NCI-H226 (cell line): ENCODE data around the gene EPHA1.

Experiments
- DNase-seq: peaks from one replicate; pipeline ENCODE4 v3.0.0-alpha.2; 2015

The EPHA1 gene

DNA sequence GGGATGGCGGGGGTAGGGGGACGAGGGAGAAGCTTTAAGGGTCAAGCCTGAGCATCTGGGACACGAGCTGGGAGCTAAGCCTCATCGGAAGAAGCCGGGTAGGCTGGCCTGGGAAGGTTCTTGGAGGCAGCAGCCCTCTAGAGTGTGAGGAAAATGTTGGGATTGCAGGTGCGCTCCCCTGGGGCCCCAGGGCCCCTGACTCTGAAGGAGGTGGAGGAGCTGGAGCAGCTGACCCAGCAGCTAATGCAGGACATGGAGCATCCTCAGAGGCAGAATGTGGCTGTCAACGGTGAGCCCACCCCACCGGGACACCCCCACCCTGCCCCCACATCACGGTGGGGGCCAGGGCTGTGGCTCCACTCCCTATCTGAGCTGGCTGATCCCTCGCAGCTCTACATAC, 20.6 kb downstream of the EPHA1 start:
- no peak for DNase-seq

DNA sequence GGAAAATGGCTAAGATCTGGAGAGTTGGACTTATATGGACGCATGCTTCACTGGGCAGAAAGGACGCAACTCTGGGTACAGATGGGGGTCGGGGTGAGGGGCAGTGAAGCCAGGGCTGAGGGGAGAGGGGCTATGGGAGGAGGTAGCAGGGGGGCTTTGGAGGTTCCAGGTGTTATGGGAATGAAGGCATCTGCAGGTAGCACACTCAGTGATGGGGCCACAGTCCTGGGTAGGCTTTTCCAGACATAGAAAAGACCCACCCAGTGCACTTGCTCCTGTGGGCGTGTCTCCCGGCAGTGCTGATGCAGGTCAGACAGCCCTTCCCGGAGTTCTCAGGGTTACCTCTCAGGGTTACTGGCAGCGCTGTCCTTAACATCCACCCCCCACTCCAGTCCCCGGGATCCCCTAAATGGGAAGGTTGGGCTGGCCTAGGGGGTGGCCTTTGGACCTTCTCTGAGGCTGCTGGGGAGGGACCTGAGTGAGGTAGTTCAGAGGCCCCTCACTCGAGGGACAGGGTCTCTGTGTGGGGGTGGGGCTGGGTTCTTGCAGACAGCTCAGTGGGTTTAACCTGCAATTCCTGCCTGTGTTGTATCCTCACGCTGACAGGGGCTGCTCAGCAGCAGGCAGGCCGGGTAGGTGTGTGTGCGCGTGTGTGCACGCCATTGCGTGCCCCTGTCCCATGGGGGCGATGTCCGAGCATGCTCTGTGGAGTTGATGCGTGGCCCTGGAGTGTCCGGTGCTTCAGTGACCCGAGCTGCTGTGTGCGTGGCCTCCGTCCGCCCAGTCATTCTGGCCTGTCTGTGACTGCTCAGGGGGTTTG, 21.3 kb downstream of the EPHA1 start:
- DNase-seq: no peak

DNA sequence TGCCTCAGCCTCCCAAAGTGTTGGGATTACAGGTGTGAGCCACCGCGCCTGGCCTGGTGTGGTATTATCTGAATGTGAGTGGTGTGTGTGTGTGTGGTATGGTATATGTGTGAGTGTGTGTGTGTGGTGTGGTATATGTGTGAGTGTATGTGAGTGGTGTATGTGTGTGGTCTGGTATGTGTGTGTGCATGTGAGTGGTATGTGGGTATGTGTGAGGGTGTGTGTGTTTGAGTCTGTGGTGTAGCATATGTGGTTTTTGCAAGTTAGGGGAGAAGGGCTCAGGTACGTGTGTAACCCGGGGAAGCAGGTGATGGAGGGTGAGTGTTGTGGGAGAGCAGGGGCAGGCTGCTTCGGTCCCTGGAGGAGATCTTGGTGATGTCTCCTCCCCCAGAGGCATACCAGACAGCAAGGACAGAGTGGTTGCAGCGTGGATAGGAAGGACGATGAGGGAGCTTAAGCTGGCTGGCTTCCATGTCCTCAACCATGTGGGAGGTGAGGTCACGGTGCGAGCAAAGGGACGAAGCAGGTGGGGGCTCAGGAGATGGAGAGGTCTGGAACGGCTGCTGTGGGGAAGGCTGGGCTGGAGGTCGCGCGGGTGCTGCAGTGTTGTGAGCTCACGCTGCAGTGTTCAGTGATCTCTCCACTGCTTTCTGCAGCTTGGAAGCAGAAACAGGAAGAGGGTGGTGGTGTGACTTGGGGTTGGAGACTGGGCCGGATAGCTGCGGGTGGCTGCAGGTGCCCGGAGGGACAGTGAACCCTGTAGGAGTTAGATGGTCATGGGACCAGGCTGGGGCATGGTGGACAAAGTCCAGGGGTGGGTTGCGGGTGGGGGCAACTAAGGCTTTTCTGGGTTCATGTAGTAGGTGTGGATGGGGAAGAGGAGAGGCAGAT, 22.5 kb downstream of the EPHA1 start:
- no peak for DNase-seq

DNA sequence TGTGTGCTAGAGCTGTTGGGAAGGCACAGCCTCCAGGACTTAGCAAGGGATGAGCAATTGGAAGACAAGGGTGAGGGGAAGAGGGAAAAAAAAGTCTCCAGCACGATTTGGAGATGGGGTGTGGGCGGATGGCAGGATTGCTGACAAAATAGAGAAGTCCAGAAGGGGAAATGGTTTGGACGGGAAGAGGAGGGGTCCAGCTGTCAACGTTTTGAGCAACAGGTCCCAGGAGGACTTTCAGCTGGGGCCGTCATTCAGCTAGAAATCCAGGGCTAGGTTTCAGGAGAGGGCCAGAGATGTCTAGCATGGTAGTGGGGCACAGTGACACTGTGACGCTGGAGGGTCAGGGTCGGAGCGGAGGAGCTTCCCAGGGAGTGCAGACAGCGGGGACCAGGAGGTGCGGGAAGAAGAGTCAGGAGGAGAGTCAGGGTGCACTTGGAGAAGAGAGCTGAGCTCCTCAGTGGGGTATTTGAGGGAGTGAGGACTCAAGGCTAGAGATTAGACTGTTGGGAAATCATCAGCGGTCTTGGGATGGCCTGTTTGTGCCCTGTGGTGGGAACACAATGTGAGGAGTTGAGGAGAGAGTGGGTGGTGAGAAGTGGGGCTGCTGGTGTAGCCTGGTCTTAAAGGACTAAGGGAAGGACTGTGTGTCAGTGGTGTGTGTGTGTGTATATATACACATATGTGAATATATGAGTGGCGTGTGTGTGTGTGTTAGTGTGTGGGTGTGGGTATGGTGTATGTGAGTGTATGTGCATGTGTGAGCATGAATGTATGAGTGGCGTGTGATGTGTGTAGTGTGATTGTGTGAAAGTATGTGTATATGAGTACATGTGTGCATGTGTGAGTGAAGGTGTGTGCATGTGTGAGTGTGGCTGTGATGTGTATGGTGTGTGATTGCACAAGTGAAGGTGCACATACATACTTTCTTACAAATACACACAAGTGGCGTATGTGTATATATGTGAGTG, 23.7 kb downstream of the EPHA1 start:
- no peak for DNase-seq

DNA sequence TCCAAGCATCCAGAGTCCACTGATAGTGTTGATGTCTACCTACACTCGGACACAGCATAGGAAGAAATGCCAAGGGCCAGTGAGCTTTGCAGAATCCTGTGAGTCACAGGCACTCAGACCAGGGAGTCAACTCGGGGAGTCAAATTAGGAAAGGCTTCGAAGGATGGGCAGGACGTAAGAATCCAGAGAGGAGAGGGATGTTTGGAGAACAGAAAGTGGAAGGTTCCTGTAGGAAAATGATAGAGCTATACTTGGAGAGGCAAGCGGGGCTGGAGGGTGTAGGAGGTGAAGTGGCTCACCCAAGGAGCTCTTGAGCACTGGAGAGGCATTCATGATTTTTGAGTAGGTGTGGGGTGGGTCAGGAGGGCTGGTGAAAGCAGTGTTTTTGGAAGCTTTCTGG, 24.5 kb downstream of the EPHA1 start:
- DNase-seq: no peak

DNA sequence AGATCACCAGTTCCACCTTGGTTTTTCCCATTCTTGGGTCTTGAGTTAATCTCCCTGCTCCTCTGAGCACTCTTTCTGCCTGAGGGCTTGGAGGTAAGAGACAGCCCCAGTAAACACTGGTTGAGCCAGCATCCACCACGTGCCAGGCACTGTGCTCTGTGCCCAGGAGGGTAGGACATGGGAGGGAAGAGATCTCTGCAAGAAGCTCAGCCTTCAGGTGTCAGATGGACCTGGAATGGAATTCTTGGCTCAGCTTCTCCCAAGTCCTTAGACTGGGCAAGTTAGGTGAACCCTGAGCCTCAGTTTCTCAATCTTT, 25.1 kb downstream of the EPHA1 start:
- peak; percentile 45 for DNase-seq

DNA sequence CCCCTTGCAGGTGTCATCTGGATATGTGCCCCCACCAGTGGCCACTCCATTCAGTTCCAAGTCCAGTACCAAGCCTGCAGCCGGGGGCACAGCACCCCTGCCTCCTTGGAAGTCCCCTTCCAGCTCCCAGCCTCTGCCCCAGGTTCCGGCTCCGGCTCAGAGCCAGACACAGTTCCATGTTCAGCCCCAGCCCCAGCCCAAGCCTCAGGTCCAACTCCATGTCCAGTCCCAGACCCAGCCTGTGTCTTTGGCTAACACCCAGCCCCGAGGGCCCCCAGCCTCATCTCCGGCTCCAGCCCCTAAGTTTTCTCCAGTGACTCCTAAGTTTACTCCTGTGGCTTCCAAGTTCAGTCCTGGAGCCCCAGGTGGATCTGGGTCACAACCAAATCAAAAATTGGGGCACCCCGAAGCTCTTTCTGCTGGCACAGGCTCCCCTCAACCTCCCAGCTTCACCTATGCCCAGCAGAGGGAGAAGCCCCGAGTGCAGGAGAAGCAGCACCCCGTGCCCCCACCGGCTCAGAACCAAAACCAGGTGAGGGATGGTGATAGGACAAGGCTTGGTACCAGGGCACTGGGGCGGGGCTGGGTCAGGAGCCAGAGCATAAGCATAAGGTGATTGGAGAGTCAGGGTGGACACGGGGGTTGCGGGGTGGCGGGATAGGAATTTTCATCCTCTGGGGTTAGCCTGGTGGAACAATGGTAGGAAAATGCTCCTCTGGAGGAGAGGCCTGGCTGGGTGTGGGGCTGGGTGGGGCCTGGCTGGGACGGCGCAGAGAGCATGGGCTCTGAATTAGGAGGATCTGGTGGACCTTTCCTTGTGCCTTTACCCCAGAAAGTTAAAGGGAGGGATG, 25.6 kb downstream of the EPHA1 start:
- DNase-seq: no peak

DNA sequence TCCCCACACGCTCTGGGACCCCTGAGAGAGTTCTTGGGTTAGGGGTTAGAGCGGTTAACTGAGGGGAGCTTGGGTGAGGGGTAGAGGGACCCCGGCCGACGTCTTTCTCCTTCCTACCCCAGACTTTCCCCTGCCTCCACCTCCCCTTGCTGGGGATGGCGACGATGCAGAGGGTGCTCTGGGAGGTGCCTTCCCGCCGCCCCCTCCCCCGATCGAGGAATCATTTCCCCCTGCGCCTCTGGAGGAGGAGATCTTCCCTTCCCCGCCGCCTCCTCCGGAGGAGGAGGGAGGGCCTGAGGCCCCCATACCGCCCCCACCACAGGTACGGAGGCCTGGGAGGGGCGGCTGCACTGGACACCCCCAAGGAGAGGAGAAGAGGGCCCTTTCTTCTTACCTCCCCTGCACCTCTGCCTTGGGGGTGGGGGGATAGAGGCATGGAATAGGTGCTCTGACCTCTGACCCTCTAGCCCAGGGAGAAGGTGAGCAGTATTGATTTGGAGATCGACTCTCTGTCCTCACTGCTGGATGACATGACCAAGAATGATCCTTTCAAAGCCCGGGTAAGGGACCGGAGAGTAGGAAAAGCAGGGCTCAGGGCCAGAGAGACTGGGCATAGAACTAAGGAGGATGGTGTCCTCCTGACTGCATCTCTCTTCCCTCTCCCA, 26.4 kb downstream of the EPHA1 start:
- DNase-seq: no peak

DNA sequence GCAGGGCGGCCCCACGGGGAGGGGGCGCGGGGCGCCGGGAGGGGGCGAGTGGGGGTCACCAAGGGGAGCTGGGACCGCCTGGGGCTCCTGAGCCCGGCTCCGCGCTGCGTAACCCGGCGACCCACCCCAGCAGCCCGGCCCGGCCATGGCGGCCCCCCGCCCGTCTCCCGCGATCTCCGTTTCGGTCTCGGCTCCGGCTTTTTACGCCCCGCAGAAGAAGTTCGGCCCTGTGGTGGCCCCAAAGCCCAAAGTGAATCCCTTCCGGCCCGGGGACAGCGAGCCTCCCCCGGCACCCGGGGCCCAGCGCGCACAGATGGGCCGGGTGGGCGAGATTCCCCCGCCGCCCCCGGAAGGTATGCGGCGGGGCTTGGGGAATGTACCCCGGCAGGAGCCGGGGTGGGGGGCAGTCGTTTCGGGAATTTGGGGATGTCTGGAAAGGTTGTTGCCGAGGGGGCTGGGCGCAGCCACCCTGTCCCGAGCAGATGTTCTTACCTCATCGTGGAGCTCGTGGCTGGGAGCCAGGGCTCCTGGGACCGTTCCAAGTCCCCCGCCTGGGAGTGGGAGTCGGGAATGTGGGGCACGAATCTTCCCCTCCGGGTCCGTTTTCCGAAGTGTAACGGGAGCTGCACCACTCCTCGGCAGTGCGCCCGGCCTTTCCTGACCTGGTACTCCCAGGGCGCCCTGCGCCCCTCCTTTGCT, 27.1 kb downstream of the EPHA1 start:
- peak; percentile 80 for DNase-seq

DNA sequence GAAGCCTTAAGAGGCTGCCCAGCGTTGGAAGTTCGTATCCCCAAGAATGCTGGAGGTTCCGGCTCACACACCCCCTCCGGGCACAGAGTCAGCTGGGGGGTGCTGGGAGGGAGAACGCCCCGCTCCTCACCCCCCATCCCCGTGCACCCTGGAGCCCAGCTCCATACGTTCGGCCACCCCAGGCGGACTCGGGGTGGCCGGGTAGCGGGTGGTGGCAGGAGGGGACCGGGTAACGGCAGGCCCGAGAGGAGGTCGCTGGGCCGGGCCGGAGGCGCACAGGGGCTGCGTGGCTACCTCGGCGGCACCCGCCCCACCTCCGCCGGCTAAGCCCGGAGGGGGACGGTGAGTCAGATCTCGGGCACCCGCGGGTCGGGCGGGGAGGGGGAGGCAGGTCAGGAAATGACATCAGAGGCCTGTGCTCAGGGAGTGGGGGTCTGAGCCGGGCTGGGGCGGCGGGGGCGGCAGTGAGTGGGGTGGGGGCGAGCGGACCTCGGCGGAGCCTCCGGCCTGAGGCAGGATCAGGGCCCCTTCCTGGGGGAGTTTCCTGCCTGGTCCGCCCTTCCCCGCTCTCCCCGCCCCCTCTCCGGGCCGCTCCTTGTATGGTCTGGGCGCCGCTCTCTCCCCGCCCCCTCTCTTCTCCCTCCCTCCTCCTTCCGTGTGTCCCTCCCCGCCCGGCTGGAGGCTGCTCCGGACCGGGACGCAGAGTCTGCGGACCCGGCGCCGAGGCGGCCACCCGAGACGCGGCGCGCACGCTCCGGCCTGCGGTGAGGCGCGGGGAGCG, 27.8 kb downstream of the EPHA1 start, which contains the start of gene ZYX:
TSS of gene ZYX (plus strand) at position 700 of the 781 bp plus-strand sequence. CDS start 227 bp downstream, outside the sequence.
- peak; percentile 93 for DNase-seq

DNA sequence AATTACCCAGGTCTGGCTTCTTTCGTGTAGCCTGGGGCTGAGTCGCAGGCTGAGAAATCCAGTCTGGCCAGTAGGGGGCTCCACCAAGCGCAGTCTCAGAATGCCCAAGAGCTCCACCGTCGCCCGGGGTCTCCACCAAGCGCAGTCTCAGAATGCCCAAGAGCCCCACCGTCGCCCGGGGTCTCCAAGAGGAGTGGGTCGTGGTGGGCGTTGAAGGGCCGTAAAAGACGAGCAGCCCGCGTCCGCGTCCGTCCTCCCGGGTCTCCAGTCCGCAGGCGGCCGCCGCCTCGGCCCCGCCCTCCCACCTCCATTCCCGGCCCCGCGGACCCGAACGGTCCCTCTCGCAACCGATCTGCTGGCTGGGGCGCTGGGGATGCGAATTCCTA, 28.4 kb downstream of the EPHA1 start:
- DNase-seq: peak; percentile 73

DNA sequence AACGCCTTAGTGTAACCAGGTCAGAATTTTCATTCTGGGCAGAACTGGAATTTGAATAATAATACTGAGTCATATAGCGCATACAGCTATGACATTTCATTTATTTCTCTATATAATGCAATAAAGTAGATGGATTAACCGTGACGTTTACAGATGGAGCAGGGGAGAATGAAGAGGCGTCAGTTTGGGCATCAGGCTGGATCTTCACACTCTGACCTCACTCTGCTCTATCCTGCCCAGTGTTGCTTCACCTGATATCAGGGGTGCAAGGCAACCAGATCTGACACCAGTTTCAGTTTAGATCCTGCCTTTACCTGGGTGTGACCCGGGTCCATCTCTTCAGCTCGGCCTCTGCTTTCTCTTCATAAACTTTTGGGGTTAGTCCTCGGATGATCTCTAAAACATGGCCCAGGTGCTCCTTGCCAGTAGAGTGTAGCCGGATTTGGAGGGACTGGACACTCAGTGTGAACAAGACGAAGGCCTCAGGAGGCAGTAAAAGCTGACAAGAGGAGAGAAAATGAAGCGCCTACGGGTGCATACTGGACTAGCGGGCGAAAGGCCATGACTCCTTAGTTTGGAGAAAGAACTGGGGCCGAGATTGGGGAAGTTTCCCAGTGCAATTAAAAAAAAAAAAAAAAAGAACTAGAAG, 28.9 kb downstream of the EPHA1 start:
- DNase-seq: no peak

DNA sequence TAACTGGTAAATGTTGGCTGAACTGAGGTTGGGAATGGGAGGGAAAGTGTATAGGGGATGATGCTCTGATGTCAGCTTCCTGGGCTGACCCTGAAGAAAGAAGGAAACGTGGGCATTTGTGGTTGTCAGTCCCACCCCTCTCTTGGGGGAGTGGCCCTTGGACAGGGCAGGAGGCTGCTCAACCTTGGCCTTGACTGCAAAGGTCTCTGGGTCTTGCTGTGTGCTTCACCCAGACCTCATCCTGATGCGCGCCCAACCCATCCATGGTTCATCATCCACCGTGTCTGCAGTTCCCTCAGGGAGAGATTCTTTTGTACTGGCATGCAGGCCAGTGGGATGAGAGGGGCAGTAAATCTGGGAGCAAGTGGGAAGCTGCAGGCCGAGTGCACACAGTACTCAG, 32.3 kb downstream of the EPHA1 start:
- DNase-seq: no peak

DNA sequence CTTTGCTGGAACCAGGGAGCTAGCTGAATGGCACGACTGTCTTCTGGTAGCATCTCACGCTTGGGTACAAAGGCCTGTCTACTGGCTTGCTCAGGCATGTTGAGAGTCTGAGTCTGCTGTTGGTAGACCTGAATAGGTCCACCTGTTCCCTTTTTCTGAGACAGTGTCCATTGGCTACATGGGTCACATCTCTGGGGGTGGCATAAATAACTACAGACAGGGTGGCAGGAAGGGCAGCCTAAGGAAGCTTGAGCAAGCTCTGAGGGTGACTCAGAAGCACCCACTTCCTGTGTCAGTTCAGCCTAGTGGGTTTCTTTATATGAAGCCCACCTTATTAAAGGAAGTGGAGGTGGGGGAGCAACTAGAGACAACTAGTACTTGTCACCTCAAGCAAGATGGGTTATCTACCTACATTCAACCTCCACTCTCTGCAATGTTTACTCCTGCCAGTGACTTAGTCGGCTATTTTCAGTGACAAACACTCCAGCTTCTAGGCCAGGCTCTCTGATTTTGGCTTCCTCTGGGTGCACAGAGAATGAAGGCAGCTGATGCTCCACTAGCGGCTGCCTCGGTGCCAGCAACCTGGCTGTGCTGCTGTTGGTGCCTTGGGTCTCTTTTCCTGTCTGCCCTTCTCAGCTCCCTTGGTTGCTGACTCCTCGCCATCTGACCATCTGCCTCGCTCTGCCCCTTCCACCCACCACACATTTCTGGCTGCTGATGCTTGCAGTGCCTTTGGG, 33.2 kb downstream of the EPHA1 start:
- no peak for DNase-seq

DNA sequence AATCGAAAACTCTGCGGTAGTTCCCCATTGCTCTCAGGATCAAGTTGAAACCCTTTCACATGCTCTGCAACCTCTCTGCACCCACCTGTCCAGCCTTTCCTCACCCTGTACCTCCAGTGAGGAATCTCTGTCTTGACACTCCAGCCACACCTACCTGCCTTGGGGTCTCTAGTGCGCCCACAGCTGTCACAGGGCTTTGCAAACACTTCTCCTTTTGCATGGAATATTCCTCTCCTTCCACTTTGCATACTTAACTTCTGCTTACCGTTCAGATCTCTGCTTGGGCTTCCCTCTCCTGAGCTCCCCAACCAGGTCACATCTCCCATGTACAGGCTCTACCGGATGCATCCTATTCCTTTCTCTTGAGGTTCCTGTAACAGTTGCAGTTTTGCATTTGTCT, 34.1 kb downstream of the EPHA1 start:
- DNase-seq: no peak

DNA sequence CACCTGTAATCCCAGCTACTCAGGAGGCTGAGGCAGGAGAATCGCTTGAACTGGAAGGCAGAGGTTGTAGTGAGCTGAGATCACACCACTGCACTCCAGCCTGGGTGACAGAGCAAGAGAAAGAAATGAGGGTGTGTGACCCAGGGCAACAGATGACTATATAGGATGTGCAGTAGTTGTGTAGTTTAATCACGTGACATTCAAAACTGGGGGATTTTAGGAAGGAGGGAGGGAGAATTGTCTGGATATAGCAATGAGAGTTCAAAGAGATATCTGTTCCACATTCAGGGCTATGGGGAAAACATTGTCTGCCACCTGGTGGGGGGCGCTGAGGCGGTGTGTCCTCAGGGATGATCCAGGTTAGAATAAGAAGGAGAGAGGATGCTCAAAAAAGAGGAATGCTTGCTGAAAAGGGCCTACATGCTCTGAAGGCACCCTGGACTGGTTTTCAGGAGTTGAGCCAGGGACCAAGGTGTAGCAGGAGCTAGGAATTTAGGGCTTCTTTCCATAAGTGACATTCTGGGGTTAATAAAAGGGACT, 35.3 kb downstream of the EPHA1 start:
- DNase-seq: no peak

DNA sequence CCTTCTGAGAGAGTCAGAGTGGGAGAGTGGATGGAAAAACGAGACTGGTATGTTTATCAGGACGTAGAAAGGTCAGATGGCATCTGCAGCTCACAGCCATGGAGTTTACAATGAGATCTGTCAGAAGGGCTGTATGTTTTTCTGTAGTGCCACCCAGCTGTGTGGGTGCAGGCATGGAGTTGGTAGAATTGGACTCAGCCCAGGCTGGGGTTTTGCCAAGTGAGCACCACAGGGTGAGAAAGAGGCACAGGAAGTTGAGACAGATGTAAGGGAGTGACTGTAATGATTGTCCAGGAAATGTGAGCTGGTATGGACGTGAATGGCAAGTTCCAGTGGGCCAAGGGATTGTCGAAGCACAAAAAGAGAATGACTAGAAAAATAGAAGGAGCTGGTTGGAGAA, 36.6 kb downstream of the EPHA1 start:
- DNase-seq: peak; percentile 74
